Sciatic nerve (tissue), 2 donors: Measurements from ENCODE around the gene GPR45. TPM values are rescaled to one million over a fixed set of nuclear protein-coding genes. Genes with fewer than 3 reads are reported as not detected.

Experiments used
- ATAC-seq: fragments of 200-7000 bp; cut with Tn5 transposase; one replicate; pipeline ENCODE4 v1.9.1; 2020; ENCODE audit warnings: mild to moderate bottlenecking, moderate library complexity
- DNase-seq: peaks from one replicate; pipeline ENCODE4 v3.0.0-alpha.2; 2020; ENCODE audit warnings: low spot score
- intact Hi-C: fragments of 100-400 bp; cut with DNase I; formaldehyde crosslinking; loops from one replicate; pipeline ENCODE4 v1.14.2; 2022
- total RNA-seq: library from RNA; stranded (reverse); fragmentation: NEBNext Ultra II Directional; extraction: Animal tissue kit (Norgen Biotek cat#: 25700); gene quantifications from one replicate; pipeline ENCODE4 v1.2.1, GENCODE V29; 2021
- donor health status: DM: no; HTN: no; CAD: no.
- donor health status: DM: no; HTN: no; CAD: no.

Gene GPR45
- total RNA-seq, 1 donor from 2014 or later: not detected

DNA sequence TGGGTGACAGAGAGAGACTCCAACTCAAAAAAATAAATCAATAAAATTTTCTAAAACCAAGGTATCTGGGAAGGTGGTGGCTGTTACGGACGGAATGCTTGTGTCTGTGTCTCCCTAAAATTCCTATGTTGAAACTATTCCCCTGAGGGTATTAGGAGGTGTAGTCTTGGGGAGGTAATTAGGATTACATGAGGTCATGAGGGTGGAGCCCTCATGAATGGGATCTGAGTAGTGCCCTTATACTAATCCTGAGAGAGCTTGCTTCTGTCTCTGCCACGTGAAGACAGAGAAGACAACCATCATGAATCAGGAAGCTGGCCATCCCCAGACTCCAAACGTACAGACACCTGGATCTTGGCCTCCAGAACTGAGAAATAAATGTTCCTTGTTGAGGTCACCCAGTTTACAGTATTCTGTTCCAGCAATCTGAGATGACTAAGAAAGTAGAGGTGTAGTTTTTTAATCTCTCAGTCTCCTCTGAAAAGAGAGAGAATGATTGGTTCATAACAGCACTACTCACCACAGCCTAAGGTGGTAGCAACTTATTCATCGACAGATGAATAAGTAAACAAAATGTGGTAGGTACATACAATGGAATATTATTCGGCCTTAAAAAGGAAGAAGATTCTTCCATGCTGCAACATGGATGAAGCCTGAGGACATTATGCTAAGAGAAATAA is 49.6 kb downstream of the GPR45 start:
- DNase-seq (no peak), ATAC-seq (no peak)
- intact Hi-C loops: no loop called here

DNA sequence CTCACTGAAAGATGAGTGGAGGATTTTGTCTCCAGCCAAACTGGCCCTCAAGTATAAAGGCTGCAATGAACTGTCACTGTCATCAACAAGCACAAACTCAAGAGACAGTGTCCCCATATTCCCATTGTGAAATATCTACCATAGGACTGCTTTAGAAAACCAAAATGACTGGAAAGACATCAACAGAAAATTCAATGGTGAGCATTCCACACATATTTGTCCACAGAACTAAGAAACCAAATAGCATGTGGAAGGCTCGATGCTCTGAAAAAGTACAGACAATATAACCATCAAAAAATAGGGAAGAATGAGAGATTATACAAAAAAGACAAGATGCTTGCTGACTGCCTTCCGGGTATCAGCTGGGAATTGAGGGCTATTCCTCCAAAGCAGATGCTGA is 50.4 kb downstream of the GPR45 start:
- intact Hi-C loops: no loop called here
- ATAC-seq (no peak), DNase-seq (no peak)

Other genes with a start within 250 kb of the GPR45 start
- gene MRPS9, start 203.7 kb upstream of the GPR45 start, total RNA-seq: 18.2 TPM
- gene TGFBRAP1, start 88.0 kb downstream of the GPR45 start, total RNA-seq: 20.6 TPM
- gene C2orf49, start 95.8 kb downstream of the GPR45 start, total RNA-seq: 30.6 TPM
- gene FHL2, start 157.3 kb downstream of the GPR45 start, total RNA-seq: 208 TPM